ENCODE results near the gene AQP2.

The AQP2 gene

DNA sequence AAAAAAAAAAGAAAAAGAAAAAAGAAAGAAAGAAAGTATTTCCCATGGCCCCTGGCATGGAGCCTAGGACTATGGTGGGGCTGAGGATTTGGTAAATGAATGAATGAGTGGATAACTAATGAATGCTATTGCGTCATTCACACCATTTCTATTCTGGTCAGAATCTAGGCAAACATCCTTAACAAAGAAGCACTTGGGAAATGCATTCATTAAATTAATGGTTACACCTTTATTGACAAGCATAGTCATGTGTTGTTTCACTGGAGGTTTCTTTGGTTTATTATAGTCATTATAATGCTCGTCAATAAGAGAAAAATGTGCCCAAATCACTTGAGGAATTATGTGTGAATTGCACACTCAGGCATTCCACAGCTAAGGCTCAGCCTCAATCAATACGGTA, 13.6 kb upstream of the AQP2 start:
- TF ChIP-seq, protein P1, sequence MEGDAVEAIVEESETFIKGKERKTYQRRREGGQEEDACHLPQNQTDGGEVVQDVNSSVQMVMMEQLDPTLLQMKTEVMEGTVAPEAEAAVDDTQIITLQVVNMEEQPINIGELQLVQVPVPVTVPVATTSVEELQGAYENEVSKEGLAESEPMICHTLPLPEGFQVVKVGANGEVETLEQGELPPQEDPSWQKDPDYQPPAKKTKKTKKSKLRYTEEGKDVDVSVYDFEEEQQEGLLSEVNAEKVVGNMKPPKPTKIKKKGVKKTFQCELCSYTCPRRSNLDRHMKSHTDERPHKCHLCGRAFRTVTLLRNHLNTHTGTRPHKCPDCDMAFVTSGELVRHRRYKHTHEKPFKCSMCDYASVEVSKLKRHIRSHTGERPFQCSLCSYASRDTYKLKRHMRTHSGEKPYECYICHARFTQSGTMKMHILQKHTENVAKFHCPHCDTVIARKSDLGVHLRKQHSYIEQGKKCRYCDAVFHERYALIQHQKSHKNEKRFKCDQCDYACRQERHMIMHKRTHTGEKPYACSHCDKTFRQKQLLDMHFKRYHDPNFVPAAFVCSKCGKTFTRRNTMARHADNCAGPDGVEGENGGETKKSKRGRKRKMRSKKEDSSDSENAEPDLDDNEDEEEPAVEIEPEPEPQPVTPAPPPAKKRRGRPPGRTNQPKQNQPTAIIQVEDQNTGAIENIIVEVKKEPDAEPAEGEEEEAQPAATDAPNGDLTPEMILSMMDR (IDR thresholded peaks at IDR 0.05; ENCODE audit: low read length) = no peak
- no peak for TF ChIP-seq EZH2 (IDR thresholded peaks at IDR 0.05; ENCODE audit: borderline replicate concordance, low read length)
- H3K36me3 ChIP-seq (ENCODE audit: insufficient read depth, low read length) = no peaks in the 10 kb centered on the region; the same call in 1 of the 2 replicates

GRCh38 chr12:49937639-49938300, 12.8 kb upstream of the AQP2 start:
- Histone ChIP-seq H3K4me3 (ENCODE audit: low read depth, low read length, poor library complexity, severe bottlenecking) (no peak overlapping the region), H3K27me3 (ENCODE audit: insufficient read depth, low read length) (no peaks in the 10 kb centered on the region; the same call in 1 of the 2 replicates), H3K9ac (ENCODE audit: low read length) (no peak overlapping the region), H3K4me1 (ENCODE audit: insufficient read depth, low read length, severe bottlenecking) (peaks cover 13% of the 10 kb centered on the region), H3F3A (ENCODE audit: insufficient read depth, low read length) (no peaks in the 10 kb centered on the region), H3K36me3 (ENCODE audit: insufficient read depth, low read length) (no peaks in the 10 kb centered on the region; the same call in 1 of the 2 replicates), H3K9me3 (ENCODE audit: low read length) (no peaks in the 10 kb centered on the region), H3K4me2 (ENCODE audit: low read length) (no peak overlapping the region), H4K20me1 (ENCODE audit: insufficient read depth, low read length) (no peaks in the 10 kb centered on the region), H2AFZ (ENCODE audit: low read length) (no peak overlapping the region), H3K9me2 (ENCODE audit: low read depth, low read length) (no peaks in the 10 kb centered on the region), H3K27ac (ENCODE audit: low read depth, low read length, poor library complexity, severe bottlenecking) (no peak overlapping the region), H3K79me2 (ENCODE audit: insufficient read depth, low read length) (no peaks in the 10 kb centered on the region)
- TF ChIP-seq, protein P1 (IDR thresholded peaks at IDR 0.05; ENCODE audit: low read length) = no peak
- TF ChIP-seq EZH2 (IDR thresholded peaks at IDR 0.05; ENCODE audit: borderline replicate concordance, low read length) = no peak

More for the DNA sequence above, 13.6 kb upstream of the AQP2 start:
- no peak overlapping the region for H3K4me3 ChIP-seq (ENCODE audit: low read depth, low read length, poor library complexity, severe bottlenecking)
- no peak overlapping the region for H2AFZ ChIP-seq (ENCODE audit: low read length)
- no peak overlapping the region for H3K9ac ChIP-seq (ENCODE audit: low read length)
- no peaks in the 10 kb centered on the region for H3K9me3 ChIP-seq (ENCODE audit: low read length)
- H3K4me1 ChIP-seq (ENCODE audit: insufficient read depth, low read length, severe bottlenecking) = peaks cover 5% of the 10 kb centered on the region
- H3F3A ChIP-seq (ENCODE audit: insufficient read depth, low read length) = no peaks in the 10 kb centered on the region
- H3K27me3 ChIP-seq (ENCODE audit: insufficient read depth, low read length) = no peaks in the 10 kb centered on the region; the same call in 1 of the 2 replicates
- no peak overlapping the region for H3K4me2 ChIP-seq (ENCODE audit: low read length)
- H4K20me1 ChIP-seq (ENCODE audit: insufficient read depth, low read length) = no peaks in the 10 kb centered on the region
- no peak overlapping the region for H3K27ac ChIP-seq (ENCODE audit: low read depth, low read length, poor library complexity, severe bottlenecking)
- H3K9me2 ChIP-seq (ENCODE audit: low read depth, low read length) = no peaks in the 10 kb centered on the region
- H3K79me2 ChIP-seq (ENCODE audit: insufficient read depth, low read length) = no peaks in the 10 kb centered on the region

DNA sequence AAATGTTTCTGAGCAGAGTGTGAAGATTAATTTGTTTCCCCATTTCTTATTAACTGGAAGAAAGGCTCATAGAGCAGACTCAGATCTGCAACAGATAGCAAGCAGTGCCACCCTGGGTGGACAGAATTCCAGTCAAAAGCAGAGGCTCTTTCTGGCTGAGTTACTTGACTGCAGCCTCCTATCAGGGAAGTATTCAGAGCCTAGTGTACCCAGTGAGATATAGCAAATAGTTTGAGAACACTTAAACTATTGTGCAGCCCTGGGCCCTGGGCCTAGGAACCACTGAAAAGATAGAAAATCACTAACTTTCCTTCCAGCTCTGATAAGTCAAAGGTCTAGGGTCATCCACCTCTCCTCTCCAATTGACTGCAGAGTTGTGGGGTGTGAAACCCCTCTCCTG, 11.2 kb upstream of the AQP2 start:
- Histone ChIP-seq H3K27ac (ENCODE audit: low read depth, low read length, poor library complexity, severe bottlenecking) (no peak overlapping the region), H3K9me2 (ENCODE audit: low read depth, low read length) (no peaks in the 10 kb centered on the region), H3K79me2 (ENCODE audit: insufficient read depth, low read length) (no peaks in the 10 kb centered on the region), H3F3A (ENCODE audit: insufficient read depth, low read length) (no peaks in the 10 kb centered on the region), H3K9ac (ENCODE audit: low read length) (no peak overlapping the region), H3K4me1 (ENCODE audit: insufficient read depth, low read length, severe bottlenecking) (peaks cover 14% of the 10 kb centered on the region), H4K20me1 (ENCODE audit: insufficient read depth, low read length) (no peaks in the 10 kb centered on the region), H2AFZ (ENCODE audit: low read length) (no peak overlapping the region), H3K36me3 (ENCODE audit: insufficient read depth, low read length) (no peaks in the 10 kb centered on the region; the same call in 1 of the 2 replicates), H3K4me2 (ENCODE audit: low read length) (no peak overlapping the region), H3K4me3 (ENCODE audit: low read depth, low read length, poor library complexity, severe bottlenecking) (no peak overlapping the region), H3K27me3 (ENCODE audit: insufficient read depth, low read length) (no peaks in the 10 kb centered on the region; the same call in 1 of the 2 replicates), H3K9me3 (ENCODE audit: low read length) (no peaks in the 10 kb centered on the region)
- TF ChIP-seq EZH2 (IDR thresholded peaks at IDR 0.05; ENCODE audit: borderline replicate concordance, low read length) = no peak
- TF ChIP-seq, protein P1 (IDR thresholded peaks at IDR 0.05; ENCODE audit: low read length) = no peak

Measured in OCI-LY1 (cell line).